HL-60/S4 treated with phorbol 12-myristate 13-acetate at 8.2 ng/mL for 4 days and 3 days (cell line): ENCODE data around the gene SIM1.

Experiments used
- in situ Hi-C: fragments of 300-500 bp; cut with MboI; formaldehyde crosslinking; loops from 2 replicates; pipeline ENCODE4 v1.15.0; 2022; ENCODE audit warnings: low sequenced_read_pairs

SIM1 gene

GRCh38 chr6:100427452-100427851 lies 37.3 kb downstream of the SIM1 start:
- in situ Hi-C loops: no loop called here

- in situ Hi-C loops: no loop called here
These were observed 37.9 kb downstream of the SIM1 start for GRCh38 chr6:100426744-100427338.

- in situ Hi-C loops: no loop called here
These were observed 38.5 kb downstream of the SIM1 start for GRCh38 chr6:100426241-100426640.

- in situ Hi-C loops: no loop called here
These were observed 44.0 kb downstream of the SIM1 start for GRCh38 chr6:100420711-100421110.

- in situ Hi-C loops: no loop called here
These were observed 47.7 kb downstream of the SIM1 start for GRCh38 chr6:100417036-100417435.

- in situ Hi-C loops: no loop called here
These were observed 49.0 kb downstream of the SIM1 start for GRCh38 chr6:100415768-100416167.

- in situ Hi-C loops: no loop called here
These were observed 51.8 kb downstream of the SIM1 start for GRCh38 chr6:100412872-100413271.

- in situ Hi-C loops: no loop called here
These were observed 60.7 kb downstream of the SIM1 start for GRCh38 chr6:100404051-100404450.

- in situ Hi-C loops: no loop called here
These were observed 71.2 kb downstream of the SIM1 start for GRCh38 chr6:100393493-100393892.

GRCh38 chr6:100392423-100392822 lies 72.3 kb downstream of the SIM1 start:
- in situ Hi-C loops: no loop called here

- in situ Hi-C loops: no loop called here
These were observed 75.7 kb downstream of the SIM1 start for GRCh38 chr6:100388868-100389519.

GRCh38 chr6:100382767-100383195 lies 81.9 kb downstream of the SIM1 start:
- in situ Hi-C loops: no loop called here

GRCh38 chr6:100382031-100382430 lies 82.7 kb downstream of the SIM1 start:
- in situ Hi-C loops: no loop called here

GRCh38 chr6:100381111-100381510 lies 83.6 kb downstream of the SIM1 start:
- in situ Hi-C loops: no loop called here

- in situ Hi-C loops: no loop called here
These were observed 85.3 kb downstream of the SIM1 start for GRCh38 chr6:100379386-100379785.

- in situ Hi-C loops: no loop called here
These were observed 86.1 kb downstream of the SIM1 start for GRCh38 chr6:100378576-100378975.

- in situ Hi-C loops: no loop called here
These were observed 88.6 kb downstream of the SIM1 start for GRCh38 chr6:100376103-100376502.

- in situ Hi-C loops: no loop called here
These were observed 92.2 kb downstream of the SIM1 start for GRCh38 chr6:100372326-100373091.

- in situ Hi-C loops: no loop called here
These were observed 93.1 kb downstream of the SIM1 start for GRCh38 chr6:100371591-100371990.

- in situ Hi-C loops: no loop called here
These were observed 94.5 kb downstream of the SIM1 start for GRCh38 chr6:100370265-100370664.

GRCh38 chr6:100366419-100366818 lies 98.3 kb downstream of the SIM1 start:
- in situ Hi-C loops: no loop called here

- in situ Hi-C loops: no loop called here
These were observed 101.1 kb downstream of the SIM1 start for GRCh38 chr6:100363651-100364050.
